Stimulated activated effector memory CD8-positive, alpha-beta T cell treated with anti-CD3 and anti-CD28 coated beads, Interleukin-12 subunit alpha, Interleukin-12 subunit beta, amount 100 ng/mL, for 72 hours (primary cell): Measurements from ENCODE around the gene UNC5A.

ENCODE experiments used
- ATAC-seq: fragments of 150-1000 bp; cut with Tn5 transposase; 2 replicates; pipeline ENCODE4 v1.10.0; 2021
- DNase-seq, 2 donors: peaks; one replicate each; pipeline ENCODE4 v3.0.0; 2021 to 2022; ENCODE audit warnings: low spot score in 2 of 2
- H3K27ac Mint-ChIP-seq: one replicate; pipeline ENCODE4 v1.8.0; 2022; ENCODE audit warnings: mild to moderate bottlenecking, mixed read lengths
- H3K36me3 Mint-ChIP-seq: one replicate; pipeline ENCODE4 v1.8.0; 2022; ENCODE audit warnings: mild to moderate bottlenecking, mixed read lengths
- H3K4me1 Mint-ChIP-seq: one replicate; pipeline ENCODE4 v1.8.0; 2022; ENCODE audit warnings: mixed read lengths
- H3K4me3 Mint-ChIP-seq: one replicate; pipeline ENCODE4 v1.8.0; 2022; ENCODE audit warnings: mild to moderate bottlenecking, mixed read lengths
- H3K9me3 Mint-ChIP-seq: one replicate; pipeline ENCODE4 v1.8.0; 2022; ENCODE audit warnings: mixed read lengths

Gene UNC5A

DNA sequence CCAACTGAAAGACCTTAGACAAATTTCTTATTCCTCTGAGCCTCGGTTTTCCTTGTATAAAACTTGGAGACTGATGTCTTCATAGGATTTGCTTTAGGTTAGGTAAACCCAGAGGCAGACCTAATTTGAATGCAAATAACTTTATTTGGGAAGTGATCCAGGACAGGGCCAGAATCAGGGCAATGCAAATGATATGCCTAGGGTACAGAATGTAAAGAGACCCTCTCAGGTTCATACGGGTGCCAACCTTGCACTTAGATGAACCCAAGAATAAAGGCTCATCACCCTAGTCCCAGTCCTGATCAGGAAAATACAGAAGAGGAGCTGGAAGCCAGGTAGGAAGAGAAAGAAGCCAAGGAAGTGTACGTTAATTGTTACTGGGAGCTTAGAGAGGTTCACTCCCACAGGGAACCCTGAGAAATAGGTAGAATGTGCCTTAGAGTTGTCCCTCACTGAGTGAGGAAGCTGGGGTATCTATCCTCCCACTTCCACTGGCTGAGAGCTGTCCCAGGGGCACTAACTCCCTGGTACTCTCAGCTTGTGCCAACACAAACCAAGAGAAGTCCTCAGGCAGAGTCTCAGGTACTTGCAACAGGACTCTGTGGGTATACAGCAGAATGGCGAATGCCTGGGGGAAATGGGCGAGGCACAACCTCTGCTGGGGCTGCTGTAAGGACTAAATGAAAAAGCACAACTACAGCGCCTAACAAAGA, 91.9 kb downstream of the UNC5A start:
- Mint-ChIP-seq H3K4me1 (peaks cover 45% of the 10 kb centered on the region), H3K27ac (peak overlapping the region; percentile 80)
- no peak for ATAC-seq

DNA sequence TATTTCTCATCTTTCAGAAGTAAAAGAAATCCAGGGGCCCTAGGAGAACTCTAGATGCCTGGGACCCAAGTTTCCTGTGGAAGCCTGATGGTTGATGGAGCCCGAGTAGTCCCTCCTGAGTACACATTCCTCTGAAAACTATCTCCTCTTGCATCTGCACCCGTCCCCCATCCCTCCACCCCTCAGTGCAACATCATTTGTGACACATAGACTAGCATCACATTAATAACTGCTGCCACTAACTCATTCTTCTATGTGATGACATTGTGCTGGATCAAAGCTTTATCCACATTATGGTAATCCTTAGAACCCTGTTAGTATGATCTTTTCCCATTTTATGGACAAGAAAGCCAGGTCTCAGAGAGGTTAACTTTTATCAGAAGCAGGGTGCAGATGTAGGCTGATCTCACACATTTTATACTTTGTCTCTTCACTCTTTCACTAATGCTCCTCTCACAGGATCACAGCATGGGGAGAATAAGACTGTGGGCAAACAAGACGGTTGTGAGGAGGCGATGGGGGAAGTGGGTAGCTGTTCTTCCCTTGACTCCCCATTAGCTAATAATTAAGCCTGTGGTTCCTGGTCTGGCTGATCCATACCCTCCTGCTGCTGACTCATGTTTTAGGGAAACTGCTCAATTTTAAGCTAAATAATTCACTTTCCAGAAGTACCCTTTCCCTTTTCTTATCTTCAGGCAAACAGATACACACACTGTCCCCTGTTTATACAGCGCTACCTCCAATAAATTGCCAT, 92.7 kb downstream of the UNC5A start:
- H3K27ac Mint-ChIP-seq, result peak overlapping the region; percentile 80
- peaks cover 38% of the 10 kb centered on the region for H3K4me1 Mint-ChIP-seq
- no peak for DNase-seq
- H3K4me3 Mint-ChIP-seq, result no peak overlapping the region
- no peak for ATAC-seq
- peaks cover 51% of the 10 kb centered on the region for H3K36me3 Mint-ChIP-seq
- no peaks in the 10 kb centered on the region for H3K9me3 Mint-ChIP-seq

More for the DNA sequence above, 91.9 kb downstream of the UNC5A start:
- Mint-ChIP-seq H3K36me3 (peaks cover 43% of the 10 kb centered on the region), H3K4me3 (peak overlapping the region; percentile 2), H3K9me3 (no peaks in the 10 kb centered on the region)
- DNase-seq, result no peak

DNA sequence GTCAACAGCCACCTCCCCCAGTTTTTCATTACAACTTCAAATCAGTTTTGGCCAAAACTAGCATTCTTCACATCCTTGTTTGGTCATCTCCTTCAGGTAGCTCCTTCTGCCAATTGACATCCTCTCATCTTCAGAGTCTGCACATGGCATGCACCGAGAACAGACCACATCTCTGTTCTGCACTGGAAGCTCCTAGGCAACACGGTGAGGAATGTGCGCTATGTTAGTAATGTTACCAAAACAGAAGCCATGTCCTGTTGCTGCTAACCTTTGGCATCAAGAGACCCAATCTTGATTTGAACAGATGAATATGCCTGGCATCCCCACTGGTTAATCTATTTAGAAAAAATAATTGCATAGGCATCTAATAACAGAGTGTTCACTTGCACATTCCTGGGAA, 93.9 kb downstream of the UNC5A start:
- Mint-ChIP-seq H3K4me1 (peaks cover 31% of the 10 kb centered on the region), H3K27ac (peak overlapping the region; percentile 80), H3K9me3 (no peaks in the 10 kb centered on the region), H3K4me3 (no peak overlapping the region), H3K36me3 (peaks cover 63% of the 10 kb centered on the region)
- ATAC-seq (no peak), DNase-seq (no peak)

DNA sequence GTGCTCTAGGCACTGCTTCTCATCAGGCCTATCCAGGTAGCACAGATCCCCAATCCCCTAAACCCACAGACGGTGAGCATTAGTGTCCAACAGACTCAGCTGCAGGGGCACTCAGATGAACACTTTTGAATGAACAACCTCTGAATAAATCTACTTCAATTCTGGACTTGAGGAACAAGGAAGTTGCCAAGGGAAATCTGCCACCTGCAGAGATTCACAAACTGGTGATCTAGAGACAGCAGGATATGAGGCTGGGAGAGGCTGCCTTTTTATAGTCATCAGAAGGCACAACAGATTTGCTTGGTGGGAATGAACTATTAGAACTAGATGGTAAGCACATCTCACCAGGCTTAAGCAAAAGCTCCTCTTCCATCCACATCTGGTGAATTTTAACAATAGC, 95.8 kb downstream of the UNC5A start:
- Mint-ChIP-seq H3K4me3 (no peak overlapping the region), H3K27ac (peak overlapping the region; percentile 17), H3K9me3 (no peaks in the 10 kb centered on the region), H3K36me3 (peaks cover 82% of the 10 kb centered on the region), H3K4me1 (peaks cover 13% of the 10 kb centered on the region)
- no peak for DNase-seq
- ATAC-seq, result no peak

DNA sequence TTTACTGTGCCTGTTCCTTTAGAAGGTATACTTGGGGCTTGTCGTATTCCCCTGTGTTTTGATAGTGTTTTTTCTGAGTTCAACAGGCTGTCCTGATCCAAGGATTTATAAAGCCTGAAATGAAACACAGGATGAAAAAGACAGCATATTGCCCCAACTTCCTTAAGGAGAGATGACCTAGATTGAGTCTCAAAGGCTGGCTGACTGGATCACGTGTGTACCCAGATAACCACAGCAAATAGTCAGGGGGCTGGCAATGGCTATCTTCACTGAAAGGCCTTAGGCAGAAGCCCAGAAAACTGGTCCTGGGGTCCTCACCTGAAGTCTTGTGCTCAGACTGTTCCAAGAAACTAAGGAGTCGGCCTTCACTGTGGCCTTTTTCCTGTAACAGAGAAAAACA, 96.4 kb downstream of the UNC5A start:
- no peak for DNase-seq
- ATAC-seq, result no peak
- H3K9me3 Mint-ChIP-seq, result no peaks in the 10 kb centered on the region
- H3K4me1 Mint-ChIP-seq, result peaks cover 7% of the 10 kb centered on the region
- peaks cover 82% of the 10 kb centered on the region for H3K36me3 Mint-ChIP-seq
- H3K4me3 Mint-ChIP-seq, result no peak overlapping the region
- H3K27ac Mint-ChIP-seq, result no peak overlapping the region

DNA sequence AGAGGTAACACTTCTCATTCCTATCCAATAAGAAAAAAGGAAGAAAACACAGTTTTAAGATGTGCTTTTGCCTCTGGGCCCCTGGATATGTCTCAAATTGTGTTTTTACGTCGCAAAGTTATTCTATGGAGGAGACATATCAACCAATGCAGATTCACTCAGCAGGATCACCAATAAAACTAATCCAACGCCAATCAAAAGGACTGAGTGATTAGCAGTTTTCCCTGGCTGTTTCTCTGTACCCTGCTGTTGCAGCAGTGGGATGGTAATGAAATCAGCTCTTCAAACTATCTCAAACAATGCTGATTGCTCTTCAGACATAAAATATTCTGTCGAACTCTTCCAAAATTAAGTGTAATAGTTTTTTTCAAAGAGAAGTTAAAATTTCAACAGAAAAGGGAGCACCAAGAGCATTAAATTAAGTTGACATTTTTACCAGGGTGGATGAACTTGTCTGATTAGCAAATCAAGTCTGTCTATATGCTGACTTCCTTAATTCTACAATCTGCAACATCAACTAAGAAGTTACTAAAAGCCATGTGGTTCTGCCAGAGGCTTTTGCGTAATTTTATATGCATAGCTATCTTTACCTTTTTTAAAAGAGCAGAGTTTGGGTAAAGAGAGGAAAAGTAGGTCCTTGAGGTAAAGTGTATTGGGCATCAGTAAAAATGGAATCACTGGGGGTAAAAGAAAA, 98.5 kb downstream of the UNC5A start:
- Mint-ChIP-seq H3K9me3 (no peaks in the 10 kb centered on the region), H3K4me3 (no peak overlapping the region), H3K36me3 (peaks cover 92% of the 10 kb centered on the region), H3K4me1 (no peaks in the 10 kb centered on the region), H3K27ac (peak overlapping the region; percentile 18)
- no peak for ATAC-seq
- no peak for DNase-seq

DNA sequence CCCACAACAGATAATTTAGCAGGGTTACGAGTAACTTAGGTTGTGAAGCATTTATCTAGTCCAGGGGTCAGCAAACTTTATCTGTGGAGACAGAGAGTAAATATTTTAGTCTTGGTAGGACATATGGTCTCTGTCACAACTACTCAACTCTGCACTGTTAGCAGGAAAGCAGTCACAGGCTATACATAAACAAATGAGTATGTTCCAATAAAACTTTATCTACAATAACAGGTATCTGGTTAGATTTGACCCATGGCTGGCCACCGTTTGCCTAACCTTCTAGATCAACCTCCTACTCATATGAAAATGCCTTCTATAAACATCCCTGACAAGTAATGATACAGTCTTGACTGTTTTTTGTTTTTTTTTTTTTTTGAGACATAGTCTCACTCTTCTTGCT, 101.8 kb downstream of the UNC5A start:
- Mint-ChIP-seq H3K4me1 (peaks cover 10% of the 10 kb centered on the region), H3K9me3 (no peaks in the 10 kb centered on the region), H3K36me3 (peaks cover 81% of the 10 kb centered on the region), H3K27ac (no peak overlapping the region), H3K4me3 (no peak overlapping the region)
- ATAC-seq (no peak), DNase-seq (no peak)

DNA sequence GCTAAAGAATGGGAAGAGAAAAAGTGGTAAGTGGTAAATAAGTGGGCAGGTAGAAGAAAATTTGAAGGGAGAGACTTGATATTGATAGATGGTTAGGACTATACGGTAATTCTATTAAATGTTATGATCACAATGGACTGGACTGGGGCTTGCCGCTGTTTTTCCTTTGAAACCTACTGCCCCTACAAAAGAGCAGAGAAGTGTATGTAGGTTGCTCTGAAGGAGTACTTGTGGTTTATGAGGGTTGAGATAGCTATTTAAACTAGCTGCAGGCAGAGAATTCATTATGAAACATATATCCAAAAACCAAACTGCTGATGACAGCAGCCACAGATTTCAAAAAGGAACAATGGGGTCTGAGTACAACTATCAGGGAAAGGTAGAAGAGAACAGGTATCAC, 105.5 kb downstream of the UNC5A start:
- H3K9me3 Mint-ChIP-seq, result no peaks in the 10 kb centered on the region
- ATAC-seq, result no peak
- peak overlapping the region; percentile 4 for H3K27ac Mint-ChIP-seq

DNA sequence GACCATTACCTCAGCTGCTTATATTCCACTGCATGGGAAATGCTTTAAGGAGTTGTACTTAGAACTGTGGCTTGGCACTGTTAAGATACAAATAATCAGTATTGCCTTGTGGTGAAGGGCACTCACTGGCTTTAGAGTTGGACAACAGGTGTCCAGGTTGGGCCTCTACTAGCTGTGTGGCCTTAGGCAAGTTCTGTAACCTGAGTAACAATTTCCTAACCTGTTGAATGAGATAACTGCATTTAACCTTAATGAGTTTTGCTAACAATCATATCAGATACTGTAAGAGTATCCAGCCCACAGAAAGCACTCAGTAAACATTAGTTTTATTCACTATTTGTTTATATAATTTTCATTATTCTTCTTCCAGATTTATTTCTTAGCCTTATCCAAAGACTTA, 106.0 kb downstream of the UNC5A start:
- H3K4me1 Mint-ChIP-seq, result peaks cover 19% of the 10 kb centered on the region
- ATAC-seq (no peak), DNase-seq (no peak)
- no peaks in the 10 kb centered on the region for H3K9me3 Mint-ChIP-seq
- H3K4me3 Mint-ChIP-seq, result no peak overlapping the region
- H3K27ac Mint-ChIP-seq, result peak overlapping the region; percentile 4
- peaks cover 51% of the 10 kb centered on the region for H3K36me3 Mint-ChIP-seq

More for the DNA sequence above, 105.5 kb downstream of the UNC5A start:
- H3K4me3 Mint-ChIP-seq, result no peak overlapping the region
- no peak for DNase-seq
- H3K4me1 Mint-ChIP-seq, result peaks cover 19% of the 10 kb centered on the region
- H3K36me3 Mint-ChIP-seq, result peaks cover 49% of the 10 kb centered on the region

DNA sequence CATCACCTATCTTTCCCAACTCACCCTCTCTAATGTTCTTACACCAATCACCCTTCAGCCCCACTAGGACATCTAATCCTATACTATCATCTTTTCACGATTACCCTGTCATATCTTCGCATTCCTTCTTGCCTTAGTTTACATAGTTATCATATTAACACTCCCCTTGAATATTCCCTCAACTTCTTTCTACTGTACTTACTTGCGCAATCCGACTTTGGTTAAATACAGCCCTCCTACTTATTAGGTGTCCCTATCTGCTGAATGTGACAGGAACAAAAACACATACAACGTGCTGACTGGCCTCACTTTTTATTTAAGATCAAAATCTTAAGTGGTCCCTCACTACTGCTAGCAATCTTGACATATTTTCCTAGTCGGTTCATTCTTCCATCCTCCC, 108.3 kb downstream of the UNC5A start:
- H3K27ac Mint-ChIP-seq, result no peak overlapping the region
- H3K36me3 Mint-ChIP-seq, result peaks cover 51% of the 10 kb centered on the region
- DNase-seq (no peak), ATAC-seq (no peak)
- peaks cover 19% of the 10 kb centered on the region for H3K4me1 Mint-ChIP-seq
- H3K4me3 Mint-ChIP-seq, result no peak overlapping the region
- no peaks in the 10 kb centered on the region for H3K9me3 Mint-ChIP-seq

DNA sequence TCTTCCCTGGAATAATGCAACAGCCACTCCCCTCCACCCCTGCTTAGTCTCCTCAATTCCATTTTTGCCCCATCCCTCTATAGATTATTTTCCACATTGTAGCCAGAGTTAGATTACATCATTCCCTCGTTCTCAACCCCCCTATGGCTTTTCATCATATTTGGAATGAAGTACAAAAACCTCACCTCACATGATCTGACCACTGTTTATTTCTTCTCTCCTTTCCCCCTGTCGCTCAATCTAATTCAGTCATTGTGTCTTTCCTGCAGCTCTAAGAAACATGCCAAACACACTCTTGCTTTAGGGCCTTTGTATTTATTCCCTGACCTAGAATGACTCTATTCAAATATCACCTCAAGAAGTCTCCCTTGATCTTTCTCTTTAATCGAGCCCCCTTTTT, 111.4 kb downstream of the UNC5A start:
- no peaks in the 10 kb centered on the region for H3K9me3 Mint-ChIP-seq
- DNase-seq, result no peak
- peaks cover 9% of the 10 kb centered on the region for H3K4me1 Mint-ChIP-seq
- H3K36me3 Mint-ChIP-seq, result peaks cover 52% of the 10 kb centered on the region
- no peak for ATAC-seq
- peak overlapping the region; percentile 6 for H3K27ac Mint-ChIP-seq
- H3K4me3 Mint-ChIP-seq, result no peak overlapping the region

DNA sequence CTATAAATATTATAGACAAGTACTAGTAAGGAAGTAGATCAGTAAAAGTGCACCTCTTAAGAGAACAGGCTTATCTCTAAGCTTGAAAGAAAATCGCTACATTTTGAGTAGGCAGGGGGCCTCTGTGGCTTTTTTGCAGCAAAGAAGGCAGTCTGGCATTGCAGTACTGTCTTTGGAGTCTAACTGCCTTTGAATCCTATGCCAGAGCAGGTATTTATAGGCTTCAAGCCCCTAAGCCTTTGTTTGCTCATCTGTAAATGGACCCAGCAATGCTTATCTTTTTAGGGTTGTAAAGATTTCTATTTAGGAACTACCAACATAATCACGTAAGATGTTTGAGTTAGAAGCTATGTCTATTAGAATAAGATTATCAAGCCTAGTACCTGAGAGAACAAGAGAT, 112.5 kb downstream of the UNC5A start:
- Mint-ChIP-seq H3K4me3 (no peak overlapping the region), H3K27ac (peak overlapping the region; percentile 6), H3K9me3 (no peaks in the 10 kb centered on the region), H3K4me1 (peaks cover 9% of the 10 kb centered on the region), H3K36me3 (peaks cover 52% of the 10 kb centered on the region)
- DNase-seq (no peak), ATAC-seq (no peak)

DNA sequence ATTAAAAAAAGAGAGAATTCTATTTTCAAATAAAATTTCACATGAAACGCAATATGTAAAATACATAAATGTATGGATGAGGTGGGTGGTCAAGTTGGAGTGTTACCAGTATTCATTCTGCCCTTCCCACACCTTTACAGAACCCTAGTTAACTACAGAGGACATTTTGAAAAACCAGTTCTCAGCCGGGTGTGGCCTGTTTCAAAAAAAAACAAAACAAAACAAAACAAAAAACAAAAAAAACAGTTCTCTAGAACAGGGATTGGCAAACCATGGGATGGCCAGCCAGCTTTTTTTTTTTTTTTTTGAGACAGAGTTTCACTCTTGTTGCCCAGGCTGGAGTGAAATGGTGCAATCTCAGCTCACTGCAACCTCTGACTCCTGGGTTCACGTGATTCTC, 117.2 kb downstream of the UNC5A start:
- no peak overlapping the region for H3K4me3 Mint-ChIP-seq
- H3K9me3 Mint-ChIP-seq, result no peaks in the 10 kb centered on the region
- H3K27ac Mint-ChIP-seq, result no peak overlapping the region
- DNase-seq (no peak), ATAC-seq (no peak)
- H3K36me3 Mint-ChIP-seq, result peaks cover 67% of the 10 kb centered on the region
- no peaks in the 10 kb centered on the region for H3K4me1 Mint-ChIP-seq

DNA sequence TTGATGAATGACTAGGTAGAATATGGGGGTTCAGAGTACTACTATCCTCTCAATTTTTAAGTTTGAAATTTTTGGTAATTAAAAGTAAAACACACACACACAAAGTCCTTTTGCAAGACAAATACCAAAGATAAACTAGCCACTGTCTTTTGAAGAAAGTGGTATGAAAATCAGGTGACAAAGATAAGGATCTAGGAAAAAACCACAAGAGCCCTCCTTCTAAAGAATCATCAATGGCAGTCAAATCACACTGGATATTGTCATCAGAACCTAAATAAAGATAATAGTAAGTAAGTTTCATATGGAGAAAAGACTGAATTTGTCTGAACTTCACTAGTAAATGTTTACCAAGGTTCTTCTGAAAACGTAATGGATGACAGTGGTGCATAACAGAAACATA, 119.3 kb downstream of the UNC5A start:
- H3K36me3 Mint-ChIP-seq, result peaks cover 65% of the 10 kb centered on the region
- H3K4me1 Mint-ChIP-seq, result peaks cover 1% of the 10 kb centered on the region
- DNase-seq, result no peak

More for the DNA sequence above, 119.3 kb downstream of the UNC5A start:
- ATAC-seq, result no peak
- H3K4me3 Mint-ChIP-seq, result no peak overlapping the region
- no peaks in the 10 kb centered on the region for H3K9me3 Mint-ChIP-seq
- H3K27ac Mint-ChIP-seq, result no peak overlapping the region
